Liver (tissue), 9 donors: Measurements from ENCODE around the gene GALNT9. TPM values are rescaled to one million over a fixed set of nuclear protein-coding genes. Genes with fewer than 3 reads are reported as not detected.

ENCODE experiments used
- DNase-seq: peaks from one replicate; pipeline ENCODE4 v3.0.0-alpha.2; 2017; ENCODE audit warnings: low spot score
- H3K27ac ChIP-seq, 2 donors: one replicate each; pipeline ENCODE4 v1.7.0; 2013; ENCODE audit warnings: inconsistent platforms in 2 of 2, low read length in 2 of 2, control low read depth in 1 of 2, low read depth in 1 of 2, mild to moderate bottlenecking in 1 of 2
- H3K27me3 ChIP-seq, 4 donors: one replicate each; pipeline versions ENCODE4 v1.6.1 to v1.7.0; 2013; ENCODE audit warnings: low read length in 3 of 4, inconsistent platforms in 1 of 4, mild to moderate bottlenecking in 1 of 4, moderate library complexity in 1 of 4; ENCODE audit not compliant: control insufficient read depth in 4 of 4, insufficient read depth in 4 of 4
- H3K36me3 ChIP-seq, 4 donors: one replicate each; pipeline versions ENCODE4 v1.6.1 to v1.7.0; 2013; ENCODE audit warnings: low read length in 3 of 4, mild to moderate bottlenecking in 3 of 4, low read depth in 1 of 4, moderate library complexity in 1 of 4; ENCODE audit not compliant: control insufficient read depth in 4 of 4, insufficient read depth in 3 of 4
- H3K4me1 ChIP-seq, 4 donors: one replicate each; pipeline versions ENCODE4 v1.6.1 to v1.7.0; 2013; ENCODE audit warnings: low read length in 3 of 4, mild to moderate bottlenecking in 3 of 4, moderate library complexity in 1 of 4; ENCODE audit not compliant: control insufficient read depth in 4 of 4, insufficient read depth in 4 of 4
- H3K4me3 ChIP-seq, 3 donors: one replicate each; pipeline versions ENCODE4 v1.6.1 to v1.7.0; 2013; ENCODE audit warnings: low read length in 3 of 3, control low read depth in 1 of 3, low read depth in 1 of 3, mild to moderate bottlenecking in 1 of 3
- H3K9ac ChIP-seq, 2 donors: one replicate each; pipeline ENCODE4 v1.7.0; 2013; ENCODE audit warnings: low read length in 2 of 2, mild to moderate bottlenecking in 2 of 2, moderate library complexity in 2 of 2, control low read depth in 1 of 2, low read depth in 1 of 2
- H3K9me3 ChIP-seq, 4 donors: one replicate each; pipeline versions ENCODE4 v1.6.1 to v1.7.0; 2013; ENCODE audit warnings: low read length in 3 of 4; ENCODE audit not compliant: control insufficient read depth in 4 of 4
- FOXA1 ChIP-seq: IDR thresholded peaks from 2 replicates; pipeline ENCODE4 v1.6.1; 2016; ENCODE audit warnings: antibody characterized with exemption
- HNF4G ChIP-seq: IDR thresholded peaks from 2 replicates; pipeline ENCODE4 v1.6.1; 2016; ENCODE audit warnings: antibody characterized with exemption
- RAD21 ChIP-seq, 2 donors: IDR thresholded peaks; 2 replicates each; pipeline ENCODE4 v1.6.1; 2016; ENCODE audit warnings: antibody characterized with exemption in 2 of 2, mild to moderate bottlenecking in 2 of 2
- RXRA ChIP-seq, 2 donors: IDR thresholded peaks; 2 replicates each; pipeline ENCODE4 v1.6.1; 2017 to 2018; ENCODE audit warnings: antibody characterized with exemption in 2 of 2, mild to moderate bottlenecking in 1 of 2
- TAF1 ChIP-seq: conservative IDR thresholded peaks from 2 replicates; pipeline ENCODE4 v1.6.1; 2016; ENCODE audit warnings: antibody characterized with exemption, mild to moderate bottlenecking
- WGBS: extraction: QIAGEN DNeasy Blood & Tissue Kit; methylation state at CpG from one replicate; pipeline ENCODE4 v1.1.7; 2013; 5-methylcytosine and 5-hydroxymethylcytosine counted together
- polyA plus RNA-seq, 2 donors: library from polyadenylated mRNA; stranded (reverse) in 1 of 2; unstranded in 1 of 2; fragments of 200-250 nt in 1 of 2; fragments of >200 nt in 1 of 2; fragmentation: Nextera tagmentation in 1 of 2; extraction: Ambion mirVana in 1 of 2; gene quantifications; one replicate each; pipeline versions ENCODE4 v1.2.1 to v1.2.3, GENCODE V29; 2013 to 2015
- total RNA-seq, 2 donors: library from RNA; depleted of rRNA; stranded (reverse); fragments of >200 nt; gene quantifications; one replicate each; pipeline ENCODE4 v1.2.3, GENCODE V29; 2014
- TF ChIP-seq, protein P1 (sequence below): IDR thresholded peaks from 2 replicates; pipeline ENCODE4 v1.6.1; 2016; ENCODE audit warnings: antibody characterized with exemption
- TF ChIP-seq, protein P2 (sequence below): IDR thresholded peaks from 2 replicates; pipeline ENCODE4 v1.6.1; 2016; ENCODE audit warnings: antibody characterized with exemption
- TF ChIP-seq, protein P3 (sequence below): fragments of 150-350 bp; IDR thresholded peaks from 2 replicates; pipeline ENCODE4 v1.5.1; 2017; ENCODE audit warnings: improper control_type of control experiment, low read depth, low read length; ENCODE audit not compliant: missing input control
- donor health status: healthy.
- donor health status: healthy.
- donor health status: healthy.
- donor health status: healthy.
- donor health status: healthy.

The GALNT9 gene
- total and polyA plus RNA-seq, 4 donors: 0.05 to 0.25 (median 0.09) TPM; not detected in 1

DNA sequence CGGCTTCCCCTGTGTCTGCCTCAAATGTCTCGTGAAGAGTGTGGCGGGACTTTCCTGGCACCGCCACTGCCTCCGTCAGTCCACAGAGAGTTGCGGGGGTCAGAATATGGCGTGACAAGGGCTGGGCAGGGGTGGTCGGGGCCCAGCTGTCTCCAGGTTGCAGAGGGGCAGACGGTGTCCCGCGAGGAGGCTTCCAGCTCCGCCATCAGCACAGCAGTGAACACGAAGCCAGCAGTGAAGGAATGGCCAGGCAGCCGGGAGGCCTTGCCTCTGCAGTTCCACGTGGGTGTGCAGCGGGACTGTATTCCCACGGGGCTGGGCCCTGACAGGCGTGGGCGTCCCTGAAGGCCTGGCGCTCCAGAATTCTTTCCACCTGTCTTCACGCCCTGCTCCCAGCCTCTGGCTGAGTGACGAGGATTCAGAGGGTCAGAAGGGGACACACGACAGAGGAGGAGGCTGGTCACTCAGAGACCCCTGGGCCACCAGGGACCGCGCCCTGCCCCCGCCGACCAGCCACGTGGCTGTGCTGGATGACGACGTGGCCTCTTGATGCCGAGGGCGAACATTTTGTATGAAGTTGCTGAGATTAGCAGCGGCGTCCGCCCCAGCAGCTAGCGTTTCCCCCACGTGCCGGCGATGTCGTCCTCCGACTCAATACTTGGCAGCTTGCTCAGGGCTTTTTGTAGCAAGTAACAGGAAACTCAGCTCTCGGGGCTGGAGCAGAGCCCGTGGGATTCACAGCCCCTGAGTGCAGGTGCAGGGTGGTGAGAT is 25.0 kb upstream of the GALNT9 start:
- H3K9me3 ChIP-seq: no peaks in the 10 kb centered on the region
- DNase-seq: no peak
- 83% methylated on average over 43 of the region's 43 CpGs for WGBS
- no peaks in the 10 kb centered on the region for H3K36me3 ChIP-seq
- no peaks in the 10 kb centered on the region for H3K27me3 ChIP-seq
- H3K9ac ChIP-seq: no peak overlapping the region
- no peak for TF ChIP-seq RXRA (IDR thresholded peaks at IDR 0.05)
- no peak for TF ChIP-seq TAF1
- TF ChIP-seq, protein P1, sequence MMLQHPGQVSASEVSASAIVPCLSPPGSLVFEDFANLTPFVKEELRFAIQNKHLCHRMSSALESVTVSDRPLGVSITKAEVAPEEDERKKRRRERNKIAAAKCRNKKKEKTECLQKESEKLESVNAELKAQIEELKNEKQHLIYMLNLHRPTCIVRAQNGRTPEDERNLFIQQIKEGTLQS: no peak
- TF ChIP-seq, protein P2, sequence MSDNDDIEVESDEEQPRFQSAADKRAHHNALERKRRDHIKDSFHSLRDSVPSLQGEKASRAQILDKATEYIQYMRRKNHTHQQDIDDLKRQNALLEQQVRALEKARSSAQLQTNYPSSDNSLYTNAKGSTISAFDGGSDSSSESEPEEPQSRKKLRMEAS: no peak
- no peaks in the 10 kb centered on the region for H3K4me1 ChIP-seq
- no peak overlapping the region for H3K27ac ChIP-seq
- no peak overlapping the region for H3K4me3 ChIP-seq

DNA sequence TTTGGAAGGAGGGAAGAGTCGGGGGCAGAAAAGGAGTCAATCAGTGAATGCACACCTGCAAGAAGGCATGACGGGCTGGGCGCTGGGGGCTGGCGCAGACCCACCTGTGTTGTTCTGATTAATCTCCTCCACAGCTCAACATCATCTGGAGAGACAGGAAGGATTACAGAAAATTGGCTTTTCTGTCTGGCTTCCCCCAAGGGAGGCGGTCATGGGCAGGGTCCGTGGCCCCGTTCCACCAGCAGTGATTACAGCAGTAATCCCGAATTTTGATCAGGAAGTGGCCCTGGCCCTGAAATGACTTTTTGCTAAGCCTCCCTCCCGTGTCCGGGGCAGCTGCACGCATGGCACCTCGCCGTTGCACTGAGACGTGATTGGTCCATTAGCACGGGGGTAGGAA is 24.4 kb upstream of the GALNT9 start:
- no peaks in the 10 kb centered on the region for H3K36me3 ChIP-seq
- H3K27ac ChIP-seq: no peak overlapping the region
- H3K27me3 ChIP-seq: no peaks in the 10 kb centered on the region
- H3K4me1 ChIP-seq: no peaks in the 10 kb centered on the region
- TF ChIP-seq RAD21 (IDR thresholded peaks at IDR 0.05) (no peak), HNF4G (no peak), TAF1 (no peak)
- TF ChIP-seq, protein P1: no peak
- no peak overlapping the region for H3K9ac ChIP-seq
- DNase-seq: no peak
- H3K9me3 ChIP-seq: no peaks in the 10 kb centered on the region
- 76% methylated on average over 15 of the region's 15 CpGs for WGBS
- H3K4me3 ChIP-seq: no peak overlapping the region

DNA sequence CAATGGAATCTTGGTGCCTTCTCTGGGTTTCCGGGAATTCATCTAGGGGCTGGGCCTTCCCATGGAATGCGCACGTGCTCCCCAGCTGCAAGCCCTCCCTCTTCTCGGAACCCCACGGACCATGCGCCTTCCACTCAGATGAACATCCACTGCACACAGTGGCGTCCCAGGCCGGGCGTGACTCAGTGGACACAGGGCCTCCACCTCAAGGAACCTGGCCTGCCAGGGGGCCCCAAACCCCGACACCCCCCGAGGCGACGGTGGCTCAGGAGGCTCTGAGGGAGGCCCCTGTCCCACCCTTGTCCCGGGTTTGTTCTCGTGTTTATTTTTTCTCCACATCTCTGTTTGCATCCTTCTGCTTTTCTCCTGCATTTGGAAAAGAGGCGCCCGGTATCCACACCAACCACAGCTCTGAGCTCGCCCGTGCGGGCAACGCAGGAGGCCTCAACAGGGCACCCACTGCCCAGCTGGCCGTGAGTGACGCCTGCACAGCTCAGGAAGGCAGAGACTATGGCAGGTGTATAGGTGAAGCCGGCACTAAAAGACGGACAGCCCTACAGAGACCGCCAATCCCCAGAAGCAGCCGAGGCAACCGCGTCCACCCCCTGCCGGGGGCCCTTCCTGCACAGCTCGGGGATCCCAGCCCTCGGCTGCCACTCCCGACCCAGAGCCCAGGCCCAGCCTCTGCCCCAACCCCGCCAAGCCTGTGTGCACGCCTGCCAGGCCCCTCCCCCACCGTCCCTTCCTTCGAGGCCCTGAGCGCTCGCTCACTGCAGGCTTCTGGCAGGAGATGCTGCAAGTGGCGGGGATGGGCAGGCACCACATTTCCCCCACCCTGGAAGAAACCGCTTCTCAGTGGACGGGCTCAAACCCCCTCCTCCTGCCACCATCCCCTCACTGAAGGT is 23.8 kb upstream of the GALNT9 start:
- Histone ChIP-seq H3K9ac (no peak overlapping the region), H3K4me1 (no peaks in the 10 kb centered on the region), H3K36me3 (no peaks in the 10 kb centered on the region), H3K27me3 (no peaks in the 10 kb centered on the region), H3K4me3 (no peak overlapping the region), H3K27ac (no peak overlapping the region), H3K9me3 (no peaks in the 10 kb centered on the region)
- TF ChIP-seq, protein P3, sequence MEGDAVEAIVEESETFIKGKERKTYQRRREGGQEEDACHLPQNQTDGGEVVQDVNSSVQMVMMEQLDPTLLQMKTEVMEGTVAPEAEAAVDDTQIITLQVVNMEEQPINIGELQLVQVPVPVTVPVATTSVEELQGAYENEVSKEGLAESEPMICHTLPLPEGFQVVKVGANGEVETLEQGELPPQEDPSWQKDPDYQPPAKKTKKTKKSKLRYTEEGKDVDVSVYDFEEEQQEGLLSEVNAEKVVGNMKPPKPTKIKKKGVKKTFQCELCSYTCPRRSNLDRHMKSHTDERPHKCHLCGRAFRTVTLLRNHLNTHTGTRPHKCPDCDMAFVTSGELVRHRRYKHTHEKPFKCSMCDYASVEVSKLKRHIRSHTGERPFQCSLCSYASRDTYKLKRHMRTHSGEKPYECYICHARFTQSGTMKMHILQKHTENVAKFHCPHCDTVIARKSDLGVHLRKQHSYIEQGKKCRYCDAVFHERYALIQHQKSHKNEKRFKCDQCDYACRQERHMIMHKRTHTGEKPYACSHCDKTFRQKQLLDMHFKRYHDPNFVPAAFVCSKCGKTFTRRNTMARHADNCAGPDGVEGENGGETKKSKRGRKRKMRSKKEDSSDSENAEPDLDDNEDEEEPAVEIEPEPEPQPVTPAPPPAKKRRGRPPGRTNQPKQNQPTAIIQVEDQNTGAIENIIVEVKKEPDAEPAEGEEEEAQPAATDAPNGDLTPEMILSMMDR: no peak
- TF ChIP-seq FOXA1: no peak
- no peak for TF ChIP-seq RAD21 (IDR thresholded peaks at IDR 0.05)
- no peak for DNase-seq
- WGBS: 66% methylated on average over 42 of the region's 42 CpGs
